HCT116 (cell line): ENCODE data around the gene PRM3. TPM values are rescaled to one million over a fixed set of nuclear protein-coding genes. Genes with fewer than 3 reads are reported as not detected.

ENCODE experiments used
- ATAC-seq: fragments of 200-7000 bp; cut with Tn5 transposase; 2 replicates; pipeline ENCODE4 v1.9.1; 2020; ENCODE audit warnings: mild to moderate bottlenecking, moderate library complexity
- BruUV-seq: library from RNA; stranded (reverse); fragments of 400-500 nt; replicated peaks from 2 replicates; lab custom pipeline; 2021; lab: Mats Ljungman, UMichigan
- CTCF ChIA-PET: fragments of 300-600 bp; sonication (Branson Sonifier 250); formaldehyde crosslinking; loops from one replicate; lab custom pipeline; 2021; ENCODE audit warnings: antibody characterized with exemption; lab: Charles Lee
- POLR2A ChIA-PET: fragments of 300-600, 350-600 bp; sonication (Branson Sonifier 250); formaldehyde crosslinking; loops from one replicate; lab custom pipeline; 2021; ENCODE audit warnings: antibody characterized with exemption; lab: Charles Lee
- RAD21 ChIA-PET, 2 experiments: fragments of 300-600 bp; sonication (Branson Sonifier 250); formaldehyde crosslinking; loops; one replicate each; lab custom pipeline; 2023; ENCODE audit warnings: low total read pairs in 2 of 2; ENCODE audit not compliant: uncharacterized antibody in 2 of 2, unreplicated experiment in 2 of 2, low non-redundant PET in 1 of 2; lab: Charles Lee
- DNase-seq: peaks from one replicate; pipeline ENCODE4 v3.0.0-alpha.2; 2010; ENCODE audit warnings: low read depth, low spot score
- H2AFZ ChIP-seq: fragments of 200-600 bp; shearing (Covaris generic), sonication (generic); 2 replicates; pipeline ENCODE4 v1.6.1; 2017; ENCODE audit warnings: low read depth, mixed run types, mixed read lengths, antibody characterized with exemption, low read length; ENCODE audit not compliant: poor library complexity, severe bottlenecking
- H3K27ac ChIP-seq: 2 replicates; pipeline ENCODE4 v1.5.1; 2012; ENCODE audit warnings: low read depth, low read length
- H3K27me3 ChIP-seq: fragments of 200-600 bp; sonication (generic); 2 replicates; pipeline ENCODE4 v1.6.1; 2016; ENCODE audit warnings: mixed run types, low read length, mixed read lengths; ENCODE audit not compliant: insufficient read depth
- H3K36me3 ChIP-seq, 2 experiments: fragments of 200-500 bp in 1 of 2; fragments of 200-600 bp in 1 of 2; sonication (Bioruptor generic) in 1 of 2; sonication (generic) in 1 of 2; 2 replicates each; pipeline versions ENCODE4 v1.5.1 to v1.6.1; 2014 to 2016; ENCODE audit warnings: low read length in 2 of 2, inconsistent platforms in 1 of 2, mixed read lengths in 1 of 2, mixed run types in 1 of 2; ENCODE audit not compliant: insufficient read depth in 2 of 2, control insufficient read depth in 1 of 2
- H3K4me1 ChIP-seq, 2 experiments: fragments of 200-600 bp in 1 of 2; sonication (generic) in 1 of 2; 2 replicates each; pipeline versions ENCODE4 v1.5.1 to v1.6.1; 2012 to 2017; ENCODE audit warnings: low read length in 2 of 2, inconsistent platforms in 1 of 2, mild to moderate bottlenecking in 1 of 2, mixed read lengths in 1 of 2, mixed run types in 1 of 2, moderate library complexity in 1 of 2; ENCODE audit not compliant: insufficient read depth in 2 of 2, control insufficient read depth in 1 of 2
- H3K4me2 ChIP-seq: fragments of 200-600 bp; sonication (generic); 2 replicates; pipeline ENCODE4 v1.6.1; 2017; ENCODE audit warnings: mixed run types, low read length, mixed read lengths
- H3K4me3 ChIP-seq, 2 experiments: fragments of 200-600 bp in 1 of 2; sonication (generic) in 1 of 2; replicated peaks in 1 of 2; 2 replicates each; pipeline ENCODE4 v1.5.1; 2011 to 2016; ENCODE audit warnings: low read length in 2 of 2, control low read depth in 1 of 2, low read depth in 1 of 2, mild to moderate bottlenecking in 1 of 2, mixed read lengths in 1 of 2, mixed run types in 1 of 2
- H3K79me2 ChIP-seq: fragments of 200-600 bp; sonication (generic); 2 replicates; pipeline ENCODE4 v1.6.1; 2017; ENCODE audit warnings: mild to moderate bottlenecking, mixed run types, low read length, moderate library complexity, mixed read lengths; ENCODE audit not compliant: insufficient read depth
- H3K9ac ChIP-seq: fragments of 200-600 bp; sonication (generic); 2 replicates; pipeline ENCODE4 v1.6.1; 2016; ENCODE audit warnings: low read length, mixed read lengths
- H3K9me2 ChIP-seq: fragments of 200-600 bp; sonication (generic), shearing (Covaris generic); 2 replicates; pipeline ENCODE4 v1.6.1; 2017; ENCODE audit warnings: mixed run types, mild to moderate bottlenecking, moderate library complexity; ENCODE audit not compliant: insufficient read depth
- H3K9me3 ChIP-seq, 2 experiments: fragments of 200-500 bp in 1 of 2; fragments of 200-600 bp in 1 of 2; sonication (Bioruptor generic) in 1 of 2; sonication (generic) in 1 of 2; 2 replicates each; pipeline ENCODE4 v1.6.1; 2014 to 2017; ENCODE audit warnings: low read length in 2 of 2, mixed read lengths in 2 of 2, inconsistent platforms in 1 of 2, low read depth in 1 of 2, mild to moderate bottlenecking in 1 of 2, mixed run types in 1 of 2, moderate library complexity in 1 of 2; ENCODE audit not compliant: control insufficient read depth in 1 of 2, insufficient read depth in 1 of 2
- H4K20me1 ChIP-seq: fragments of 200-600 bp; sonication (generic), shearing (Covaris generic); 2 replicates; pipeline ENCODE4 v1.6.1; 2017; ENCODE audit warnings: mixed run types, mild to moderate bottlenecking, moderate library complexity; ENCODE audit not compliant: insufficient read depth
- ATF3 ChIP-seq: IDR thresholded peaks from 2 replicates; pipeline ENCODE4 v1.6.1; 2012
- CTCF ChIP-seq, 3 experiments: fragments of 200-600 bp in 1 of 3; sonication (generic) in 1 of 3; IDR thresholded peaks in 2 of 3; conservative IDR thresholded peaks in 1 of 3; 2 replicates each; pipeline ENCODE4 v1.5.1; 2012 to 2017; ENCODE audit warnings: low read depth in 2 of 3, low read length in 2 of 3, antibody characterized with exemption in 1 of 3, borderline replicate concordance in 1 of 3, control low read depth in 1 of 3, mild to moderate bottlenecking in 1 of 3, mixed read lengths in 1 of 3, mixed run types in 1 of 3, moderate library complexity in 1 of 3; ENCODE audit not compliant: insufficient read depth in 1 of 3
- EGR1 ChIP-seq: IDR thresholded peaks from 2 replicates; pipeline ENCODE4 v1.6.1; 2012; ENCODE audit warnings: low read depth
- EZH2 ChIP-seq: fragments of 200-600 bp; sonication (generic); IDR thresholded peaks from 2 replicates; pipeline ENCODE4 v1.6.1; 2017; ENCODE audit warnings: antibody characterized with exemption, mixed run types
- MAX ChIP-seq: IDR thresholded peaks from 2 replicates; pipeline ENCODE4 v1.6.1; 2012
- POLR2A ChIP-seq: IDR thresholded peaks from 2 replicates; pipeline ENCODE4 v1.7.0; 2011; ENCODE audit warnings: borderline replicate concordance; ENCODE audit not compliant: insufficient read depth, insufficient read length; ENCODE audit errors: extremely low read depth
- RAD21 ChIP-seq: IDR thresholded peaks from 2 replicates; pipeline ENCODE4 v1.6.1; 2012; ENCODE audit warnings: low read depth, mild to moderate bottlenecking
- SIN3A ChIP-seq: IDR thresholded peaks from 2 replicates; pipeline ENCODE4 v1.6.1; 2012; ENCODE audit warnings: low read depth
- SP1 ChIP-seq: IDR thresholded peaks from 2 replicates; pipeline ENCODE4 v1.6.1; 2012; ENCODE audit warnings: low read depth
- SRF ChIP-seq: IDR thresholded peaks from 2 replicates; pipeline ENCODE4 v1.6.1; 2012; ENCODE audit warnings: low read depth
- ZBTB33 ChIP-seq: IDR thresholded peaks from 2 replicates; pipeline ENCODE4 v1.6.1; 2011; ENCODE audit warnings: mild to moderate bottlenecking, low read length, moderate library complexity; ENCODE audit not compliant: insufficient replicate concordance; ENCODE audit errors: extremely low read depth
- ZFX ChIP-seq: fragments of 450-650 bp; IDR thresholded peaks from 2 replicates; pipeline ENCODE4 v1.6.1; 2017
- ZNF274 ChIP-seq: fragments of 200-500 bp; sonication (Bioruptor generic); IDR thresholded peaks from 2 replicates; pipeline ENCODE4 v1.6.1; 2014; ENCODE audit warnings: mild to moderate bottlenecking, low read depth, low read length, inconsistent platforms
- intact Hi-C: fragments of 100-400 bp; cut with micrococcal nuclease; formaldehyde crosslinking; loops from 2 replicates; pipeline ENCODE4 v1.10.0; 2022
- total RNA-seq: library from RNA; stranded (reverse); gene quantifications from one replicate; pipeline ENCODE4 v1.2.1, GENCODE V29; 2021; ENCODE audit not compliant: unreplicated experiment

PRM3 gene
- total RNA-seq, 1 experiment from 2014 or later: not detected

GRCh38 chr16:11262915-11263314 is 10.5 kb downstream of the PRM3 start:
- no peaks in the 10 kb centered on the region for H3K9me2 ChIP-seq
- POLR2A ChIA-PET: no interaction called here
- DNase-seq: no peak
- no peak overlapping the region for H3K4me3 ChIP-seq
- H3K27ac ChIP-seq: no peak overlapping the region
- H3K36me3 ChIP-seq: no peaks in the 10 kb centered on the region
- no TSS peak for BruUV-seq
- H3K9ac ChIP-seq: no peak overlapping the region
- intact Hi-C loops: no loop called here
- H2AFZ ChIP-seq: no peak overlapping the region
- H3K27me3 ChIP-seq: no peaks in the 10 kb centered on the region
- TF ChIP-seq RAD21: no peak
- no peak for TF ChIP-seq SIN3A
- no peak for TF ChIP-seq CTCF (IDR thresholded peaks at IDR 0.05 in 2 of 3, conservative IDR thresholded peaks at IDR 0.05 in 1 of 3; ENCODE audit: borderline replicate concordance in 1 of 3, insufficient read depth in 1 of 3, low read depth in 2 of 3, low read length in 2 of 3)
- TF ChIP-seq SRF: no peak
- no peak for TF ChIP-seq MAX
- no peak for TF ChIP-seq EGR1
- no peak for TF ChIP-seq ZFX
- no peak for TF ChIP-seq ZBTB33
- TF ChIP-seq ATF3: no peak
- no peak for TF ChIP-seq ZNF274
- TF ChIP-seq SP1: no peak
- TF ChIP-seq EZH2: no peak
- no peak for TF ChIP-seq POLR2A
- TF ChIP-seq, all 23 proteins: peak for 0
- RAD21 ChIA-PET: no interaction called here
- no peaks in the 10 kb centered on the region for H3K9me3 ChIP-seq
- no peaks in the 10 kb centered on the region for H4K20me1 ChIP-seq
- no peaks in the 10 kb centered on the region for H3K79me2 ChIP-seq
- CTCF ChIA-PET: no interaction called here
- no peaks in the 10 kb centered on the region for H3K4me1 ChIP-seq
- no peak overlapping the region for H3K4me2 ChIP-seq
- ATAC-seq: peak; percentile 48; the same call in 1 of the 2 replicates
